SW 1271 (cell line): ENCODE data around the gene GDI2.
"Not testable (repeated sequence)": the region's sequence is repeated elsewhere in the genome, so short reads cannot be mapped to it uniquely, and the experiment has no call there.

Source experiments
- DNase-seq, 2 experiments: peaks; one replicate each; lab custom pipeline; 2025; lab: John Stamatoyannopoulos, UW

The GDI2 gene

DNA sequence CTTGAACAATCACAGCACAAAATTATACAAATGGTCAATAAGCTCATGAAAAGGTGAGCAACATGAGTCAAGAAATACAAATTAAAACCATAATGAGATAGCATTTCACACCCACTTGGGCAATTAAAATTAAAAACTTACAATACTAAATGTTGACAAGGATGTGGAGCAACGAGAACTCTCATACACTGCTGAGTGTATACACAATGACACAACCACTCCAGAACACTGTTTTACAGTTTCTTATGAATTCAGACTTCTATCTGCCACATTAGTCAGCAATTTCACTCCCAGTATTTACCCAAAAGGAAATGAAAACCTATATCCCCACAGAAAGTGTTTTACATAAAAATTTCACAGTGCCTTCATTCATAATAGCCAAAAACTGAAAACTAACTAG is 31.1 kb downstream of the GDI2 start:
- no peak for DNase-seq

DNA sequence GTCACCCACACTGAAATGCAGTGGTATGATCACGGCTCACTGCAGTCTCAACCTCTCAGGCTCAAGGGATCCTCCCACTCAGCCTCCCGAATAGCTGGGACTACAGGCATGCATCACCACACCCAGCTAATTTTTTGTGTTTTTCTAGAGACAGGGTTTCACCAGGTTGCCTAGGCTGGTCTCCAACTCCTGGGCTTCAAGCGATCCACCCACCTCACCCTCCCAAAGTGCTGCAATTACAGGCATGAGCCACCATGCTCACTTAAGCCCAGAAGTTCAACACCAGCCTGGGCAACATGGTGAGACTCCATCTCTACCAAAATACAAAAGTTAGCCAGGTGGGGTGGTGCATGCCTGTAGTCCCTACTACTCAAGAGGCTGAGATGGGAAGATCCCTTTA is 33.5 kb downstream of the GDI2 start:
- no peak for DNase-seq

DNA sequence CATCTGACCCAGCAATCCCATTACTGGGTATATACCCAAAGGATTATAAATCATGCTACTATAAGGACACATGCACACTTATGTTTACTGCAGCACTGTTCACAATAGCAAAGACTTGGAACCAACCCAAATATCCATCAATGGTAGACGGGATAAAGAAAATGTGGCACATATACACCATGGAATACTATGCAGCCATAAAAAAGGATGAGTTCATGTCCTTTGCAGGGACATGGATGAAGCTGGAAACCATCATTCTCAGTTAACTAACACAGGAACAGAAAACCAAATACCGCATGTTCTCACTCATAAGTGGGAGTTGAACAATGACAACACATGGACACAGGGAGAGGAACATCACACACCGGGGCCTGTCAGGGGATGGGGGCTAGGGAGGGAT is 35.5 kb downstream of the GDI2 start:
- not testable (repeated sequence) for DNase-seq

DNA sequence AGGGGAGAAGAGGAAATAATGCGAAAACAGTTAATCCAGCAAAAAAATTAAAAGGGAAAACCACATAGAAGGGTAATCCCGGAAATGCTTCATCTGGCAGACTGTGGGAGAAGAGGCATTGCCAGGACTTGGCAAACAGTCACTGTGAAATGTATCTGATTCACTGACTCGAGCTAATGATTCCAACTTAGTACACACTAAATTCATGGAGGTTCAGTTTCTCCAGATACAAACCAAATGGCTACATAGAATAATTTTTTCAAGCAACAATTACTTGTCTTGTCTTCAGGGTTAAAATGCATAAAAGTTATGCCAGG is 36.4 kb downstream of the GDI2 start:
- no peak for DNase-seq

DNA sequence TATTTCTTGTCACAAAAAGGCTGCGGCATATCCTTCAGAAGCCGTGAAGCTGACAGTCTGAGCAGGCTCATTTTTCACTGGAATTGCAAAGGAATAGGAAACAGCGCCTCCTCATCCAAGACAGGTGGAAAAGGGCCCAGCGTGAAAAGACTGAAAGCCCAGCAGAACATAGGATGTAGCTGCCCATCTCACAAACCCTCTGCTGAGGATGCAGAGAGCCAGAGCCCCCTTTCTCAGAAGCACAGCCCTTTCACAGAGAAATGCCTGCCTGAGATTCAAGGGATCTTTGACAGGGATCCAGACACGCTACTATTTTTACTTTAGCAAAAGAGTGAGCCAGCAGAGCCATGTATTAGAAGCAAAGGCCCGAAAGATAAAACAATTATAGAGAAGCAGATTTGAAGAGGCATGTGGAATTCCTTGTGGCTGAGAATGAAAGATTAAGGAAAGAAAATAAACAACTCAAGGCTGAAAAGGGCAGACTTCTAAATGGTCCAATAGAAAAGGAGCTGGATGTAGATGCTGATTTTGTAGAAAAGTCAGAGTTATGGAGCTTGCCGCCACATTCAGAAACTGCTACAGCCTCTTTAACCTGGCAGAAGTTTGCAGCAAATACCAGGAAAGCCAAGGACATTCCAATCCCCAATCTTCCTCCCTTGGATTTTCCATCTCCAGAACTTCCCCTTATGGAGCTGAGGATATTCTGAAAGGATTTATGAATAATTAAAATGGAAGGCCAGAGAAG is 36.9 kb downstream of the GDI2 start:
- no peak for DNase-seq

DNA sequence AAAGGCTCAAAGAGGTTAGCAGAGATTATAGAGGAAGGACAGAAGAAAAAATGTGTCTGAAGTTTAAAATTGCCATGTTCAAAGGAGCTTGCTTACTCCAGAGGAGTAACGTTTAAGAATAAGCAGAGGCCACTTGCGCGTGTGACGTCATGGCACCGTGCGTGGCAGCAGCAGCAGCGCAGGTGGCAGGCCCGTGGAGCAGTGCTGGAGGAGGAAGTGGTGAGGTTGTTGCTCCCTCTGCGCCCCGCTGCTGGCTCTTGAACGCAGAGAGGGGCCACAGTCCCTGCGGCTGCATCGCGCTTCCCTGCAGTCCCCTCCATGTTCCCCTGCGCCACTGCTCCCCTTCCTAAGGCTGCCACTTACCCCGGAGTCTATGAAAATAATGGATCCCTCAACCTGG is 37.5 kb downstream of the GDI2 start:
- no peak for DNase-seq

DNA sequence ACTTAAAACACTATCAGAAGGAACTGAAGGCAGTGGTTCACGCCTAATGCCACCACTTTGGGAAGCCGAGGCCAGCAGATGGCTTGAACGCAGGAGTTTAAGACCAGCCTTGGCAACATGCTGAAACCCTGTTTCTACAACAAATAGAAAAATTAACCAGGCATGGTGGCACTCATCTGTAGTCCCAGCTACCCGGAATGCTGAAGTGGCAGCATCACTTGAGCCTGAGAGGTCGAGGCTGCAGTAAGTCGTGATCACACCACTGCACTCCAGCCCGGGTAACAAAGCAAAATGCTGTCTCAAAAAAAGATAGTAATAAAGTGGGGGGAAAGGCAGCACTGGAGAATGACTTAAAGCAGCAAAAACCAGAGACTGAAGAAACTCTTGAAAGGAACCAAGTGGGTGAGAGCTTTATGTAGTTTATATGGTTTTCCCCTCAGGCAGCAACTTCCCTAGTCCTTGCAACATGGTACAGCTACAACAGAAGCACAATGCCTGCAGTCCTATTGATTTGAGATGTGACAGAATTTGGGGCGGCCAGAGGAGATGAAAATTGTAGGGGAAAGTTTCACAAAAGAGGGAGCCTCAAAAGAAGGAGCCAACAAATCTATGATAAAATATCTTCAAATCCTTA is 38.1 kb downstream of the GDI2 start:
- DNase-seq: no peak

DNA sequence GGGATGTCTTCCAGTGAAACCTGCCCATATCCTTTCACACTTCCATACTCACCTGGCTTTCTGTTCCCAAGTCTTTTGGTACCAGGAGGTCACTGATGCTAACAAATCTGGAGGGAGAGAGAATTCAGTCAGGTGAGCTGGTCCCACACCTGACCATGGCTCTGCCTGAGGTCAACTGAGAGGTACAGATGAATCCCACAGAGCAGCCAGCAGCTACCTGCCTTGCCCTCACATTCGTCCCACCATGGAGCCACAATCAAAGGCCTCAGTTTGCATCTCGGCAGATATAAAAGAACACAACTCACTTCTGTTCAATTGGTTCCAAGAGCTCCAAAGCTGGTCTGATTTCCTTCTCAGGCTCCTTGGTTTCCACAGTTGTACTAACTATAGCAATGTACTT is 47.0 kb downstream of the GDI2 start:
- DNase-seq: no peak

DNA sequence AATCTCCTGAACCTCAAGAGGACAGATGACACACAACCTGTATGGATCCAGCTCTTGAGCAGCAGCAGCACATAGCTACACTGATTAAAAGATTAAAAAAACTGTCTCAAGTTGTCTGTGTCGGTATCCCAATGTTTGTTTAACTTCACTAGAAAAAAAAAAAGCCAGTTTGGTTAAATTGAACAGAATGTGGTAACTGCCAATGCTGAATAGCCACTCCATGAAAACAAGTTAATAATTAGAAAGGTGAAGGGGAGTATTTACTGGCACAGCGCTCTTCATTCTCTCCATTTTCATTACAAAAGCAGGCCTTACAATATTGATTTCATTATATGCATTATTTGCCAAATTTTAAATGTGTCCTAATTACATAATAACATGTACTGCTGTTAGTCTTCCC is 47.6 kb downstream of the GDI2 start:
- DNase-seq: no peak

DNA sequence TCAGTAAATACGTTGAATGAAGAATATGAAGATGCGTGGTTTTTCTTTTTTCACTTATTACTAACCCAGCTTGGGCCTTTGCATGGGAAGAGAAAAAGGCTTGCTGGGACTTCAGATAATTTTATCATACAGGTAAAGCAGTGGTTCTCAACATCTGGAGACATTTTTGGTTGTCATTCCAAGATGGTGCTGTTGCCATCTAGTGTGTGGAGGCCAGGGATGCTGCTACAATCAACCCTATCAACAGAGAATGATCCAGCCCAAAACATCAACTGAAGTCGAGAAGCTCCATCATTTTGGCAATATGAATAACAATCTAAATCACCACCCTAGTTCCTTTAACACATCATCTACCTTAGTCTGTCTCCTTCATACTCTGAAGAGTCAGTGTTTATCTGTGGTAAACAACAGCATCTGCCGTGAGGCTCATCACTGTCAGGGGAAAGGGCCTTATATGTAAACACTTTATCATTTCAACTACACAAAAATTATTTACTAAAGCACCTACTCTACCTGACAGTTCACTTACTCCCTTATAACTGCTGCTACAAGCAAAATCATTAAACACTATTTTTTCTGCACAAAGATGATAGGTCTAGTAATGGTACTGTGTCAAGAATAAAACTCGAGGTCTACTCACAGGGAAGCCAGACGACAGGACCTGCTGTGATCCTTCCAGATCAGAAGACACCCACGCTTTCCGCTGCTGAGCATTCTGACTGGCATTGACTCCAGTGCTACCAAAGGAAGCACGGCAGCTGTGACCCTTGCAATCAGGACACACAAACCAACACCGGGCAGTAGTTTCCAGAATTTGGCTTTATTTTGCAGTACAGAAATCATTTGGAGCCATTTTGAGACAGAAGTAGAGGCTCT is 48.6 kb downstream of the GDI2 start:
- DNase-seq: no peak

DNA sequence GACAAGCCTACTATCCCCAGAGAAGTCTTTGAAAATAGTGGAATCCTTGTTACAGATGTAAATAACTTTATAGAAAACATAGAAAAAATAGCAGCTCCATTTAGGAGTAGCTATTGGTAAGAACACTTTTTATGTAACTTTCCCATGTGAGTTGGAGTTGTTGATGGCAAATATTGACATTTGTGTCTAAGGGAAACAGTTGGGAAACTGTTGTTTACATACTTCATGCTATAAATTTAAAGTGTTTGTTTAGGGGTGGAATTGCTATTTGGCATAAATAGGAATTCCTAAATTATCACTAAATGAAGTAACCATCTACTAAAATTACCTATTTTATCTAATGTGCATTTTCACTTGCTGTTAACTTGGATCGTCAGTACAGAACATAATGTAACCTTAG is 50.7 kb downstream of the GDI2 start:
- DNase-seq: no peak

DNA sequence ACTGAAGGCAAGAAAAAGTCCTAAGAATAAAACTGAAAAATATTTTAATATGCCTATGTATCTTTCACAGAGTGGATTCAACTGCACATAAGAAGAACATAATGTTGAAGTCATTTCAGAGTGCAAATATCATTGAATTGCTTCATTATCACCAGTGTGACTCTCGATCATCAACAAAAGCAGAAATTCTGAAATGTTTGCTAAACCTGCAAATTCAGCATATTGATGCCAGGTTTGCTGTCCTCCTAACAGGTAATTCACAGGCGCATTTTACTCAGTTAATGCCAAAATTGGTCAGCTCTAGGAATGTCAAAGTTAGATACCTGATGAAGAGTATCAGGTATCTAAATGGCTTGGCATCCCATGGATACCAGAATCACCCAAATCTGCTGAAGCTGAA is 52.0 kb downstream of the GDI2 start:
- no peak for DNase-seq

DNA sequence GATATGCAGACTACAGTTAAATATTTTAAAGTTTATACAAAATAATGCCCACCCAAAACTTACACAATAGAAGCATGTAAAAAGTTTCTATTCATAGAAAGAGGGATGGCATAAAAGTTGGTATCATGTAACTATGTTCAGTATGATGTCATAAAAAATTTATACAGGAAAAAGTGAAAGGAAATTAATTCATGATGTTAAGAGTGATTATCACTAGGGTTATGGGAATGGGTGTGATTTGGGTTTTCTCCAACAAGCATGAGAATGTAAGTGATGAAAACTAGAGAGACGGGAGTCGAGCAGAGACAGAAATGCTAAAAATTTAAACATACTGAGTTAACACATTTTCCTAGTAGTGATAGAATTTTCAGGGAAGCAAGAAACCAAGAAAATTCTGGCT is 52.7 kb downstream of the GDI2 start:
- DNase-seq: no peak

DNA sequence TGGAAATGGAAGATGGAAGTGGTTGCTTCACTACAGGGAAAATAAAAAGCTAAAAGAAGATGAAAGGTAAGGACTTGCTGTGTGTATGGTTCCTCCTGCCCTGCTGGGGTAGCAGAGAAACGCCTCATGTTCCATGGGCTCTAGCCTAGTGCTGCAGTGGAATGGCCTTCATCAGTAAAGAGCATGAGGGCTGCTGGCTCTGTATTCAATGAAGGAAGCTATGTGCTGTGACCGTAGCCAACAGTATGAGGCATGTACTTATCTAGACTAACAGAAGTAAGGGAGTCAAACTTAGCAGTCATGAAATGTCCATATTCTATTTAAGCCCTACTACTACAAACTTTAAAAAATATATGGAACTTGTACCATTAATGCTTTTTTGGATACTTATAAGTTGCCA is 54.3 kb downstream of the GDI2 start:
- no peak for DNase-seq

DNA sequence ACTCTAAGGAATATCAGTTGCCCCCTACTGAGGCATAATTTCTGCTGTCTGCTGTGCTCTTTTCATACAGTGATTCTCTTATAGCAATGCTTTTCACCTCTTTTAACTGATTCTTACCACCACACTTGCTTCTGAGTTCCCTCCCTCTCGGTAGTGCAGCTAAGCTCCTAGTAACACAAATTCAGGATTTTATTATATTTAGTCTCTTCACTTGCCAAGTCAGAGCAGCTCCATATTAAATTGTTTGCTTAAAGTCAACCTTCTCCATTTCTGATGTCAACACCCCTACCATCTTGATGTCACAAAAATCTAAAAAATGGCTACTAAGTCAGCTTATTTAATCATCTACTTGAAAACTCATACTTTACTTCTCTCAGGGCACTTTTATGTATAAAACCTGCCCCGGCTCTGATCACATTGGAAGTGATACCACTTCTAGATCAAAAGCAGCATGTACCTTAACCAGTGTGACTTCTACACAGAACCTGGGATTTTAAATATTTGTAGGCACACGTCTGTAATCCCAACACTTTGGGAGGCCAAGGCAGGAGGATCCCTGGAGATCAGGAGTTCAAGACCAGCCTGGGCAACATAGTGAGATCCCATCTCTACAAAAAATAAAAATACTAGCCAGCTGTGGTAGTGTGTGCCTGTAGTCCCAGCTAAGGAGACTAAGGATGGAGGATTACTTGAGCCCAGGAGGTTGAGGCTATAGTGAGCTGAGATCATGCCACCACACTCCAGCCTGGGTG is 55.3 kb downstream of the GDI2 start:
- no peak for DNase-seq

DNA sequence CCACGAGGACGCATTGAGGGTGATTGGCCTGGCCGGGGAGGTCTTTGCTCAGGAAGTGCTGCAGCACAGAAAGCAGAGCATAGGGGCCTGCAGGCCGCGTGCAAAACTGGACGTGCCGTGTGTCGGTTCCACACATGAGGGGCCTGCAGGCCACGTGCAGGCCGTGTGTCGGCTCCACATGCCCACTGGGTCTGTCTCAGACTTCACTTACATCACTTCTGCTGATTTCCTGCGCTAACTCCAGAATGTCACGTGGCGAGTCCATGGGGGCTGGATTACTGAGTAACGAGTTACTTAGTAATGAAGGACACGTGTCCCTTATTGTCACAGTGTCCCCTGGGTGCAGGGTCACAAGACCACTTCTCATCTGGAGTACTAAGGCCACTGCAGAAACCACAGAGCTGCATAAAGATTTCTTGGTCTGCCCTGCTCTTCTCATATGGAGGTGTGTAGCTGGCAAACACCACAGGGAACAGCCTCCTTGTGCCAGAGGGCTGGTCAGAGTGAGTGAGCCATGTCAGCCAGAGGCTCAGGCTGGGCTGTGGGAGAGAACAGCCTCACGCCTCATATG is 60.8 kb downstream of the GDI2 start:
- no peak for DNase-seq

DNA sequence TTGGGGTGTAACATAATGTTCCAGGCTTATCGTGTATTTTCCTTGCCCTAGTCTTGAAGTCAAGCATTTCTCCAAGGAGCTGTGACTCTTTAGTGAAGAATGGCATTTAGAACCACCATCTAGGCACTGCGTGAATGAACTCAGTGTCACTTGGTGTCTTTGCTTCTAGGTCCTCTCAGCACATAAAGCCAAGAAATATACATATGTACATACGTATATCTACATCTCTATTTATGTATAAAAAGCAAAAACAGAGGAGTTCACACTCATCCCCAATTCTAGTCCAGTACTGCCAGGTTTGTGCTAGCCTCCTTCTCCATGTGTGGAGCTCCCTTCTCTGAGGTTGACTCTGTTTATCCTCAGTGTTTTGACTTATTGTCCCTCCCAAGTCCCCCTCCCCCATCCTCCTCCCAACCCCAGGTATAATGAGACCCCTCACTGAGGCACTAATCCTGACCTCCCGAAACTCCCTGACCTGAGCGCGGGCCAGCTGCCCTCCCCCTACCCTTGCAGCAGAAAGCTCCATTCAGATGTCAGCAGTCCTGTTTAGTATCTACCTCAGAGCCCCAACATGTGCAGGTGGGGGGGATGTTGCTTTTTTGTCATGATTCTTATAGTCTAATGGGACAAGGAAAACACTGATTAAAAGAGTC is 61.5 kb downstream of the GDI2 start:
- DNase-seq: no peak

DNA sequence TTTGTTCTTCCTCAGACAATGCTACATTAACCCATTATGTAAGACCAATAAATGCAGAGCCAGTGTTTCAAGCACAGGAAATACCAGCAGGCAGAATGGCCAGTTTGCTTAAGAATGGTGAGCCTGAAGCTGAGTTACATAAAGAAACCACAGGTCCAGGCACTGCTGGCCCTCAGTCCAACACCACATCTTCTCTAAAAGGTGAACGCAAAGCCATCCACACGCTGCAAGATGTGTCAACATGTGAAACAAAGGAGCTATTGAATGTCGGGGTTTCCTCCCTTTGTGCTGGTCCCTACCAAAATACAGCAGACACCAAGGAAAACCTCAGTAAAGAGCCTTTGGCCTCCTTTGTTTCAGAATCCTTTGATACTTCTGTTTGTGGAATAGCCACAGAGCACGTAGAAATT is 64.8 kb downstream of the GDI2 start:
- DNase-seq: no peak

DNA sequence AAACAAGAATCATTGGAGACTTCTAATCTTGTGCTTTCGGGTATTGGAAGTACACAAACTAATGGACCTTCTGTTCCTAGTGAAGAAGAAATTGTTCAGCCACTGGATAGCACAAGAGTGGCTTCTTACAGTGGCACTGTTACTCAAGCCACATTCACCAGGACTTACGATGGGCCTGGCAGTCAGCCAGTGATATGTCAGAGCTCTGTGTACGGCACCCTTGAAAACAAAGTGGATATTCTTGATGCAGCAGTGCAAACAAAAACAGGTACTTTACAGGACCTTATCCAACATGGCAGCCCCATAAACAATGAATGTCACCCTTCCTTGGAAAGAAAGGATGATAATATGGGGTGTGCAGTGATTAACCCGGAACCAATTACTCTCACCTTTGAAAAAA is 67.0 kb downstream of the GDI2 start:
- DNase-seq: no peak

DNA sequence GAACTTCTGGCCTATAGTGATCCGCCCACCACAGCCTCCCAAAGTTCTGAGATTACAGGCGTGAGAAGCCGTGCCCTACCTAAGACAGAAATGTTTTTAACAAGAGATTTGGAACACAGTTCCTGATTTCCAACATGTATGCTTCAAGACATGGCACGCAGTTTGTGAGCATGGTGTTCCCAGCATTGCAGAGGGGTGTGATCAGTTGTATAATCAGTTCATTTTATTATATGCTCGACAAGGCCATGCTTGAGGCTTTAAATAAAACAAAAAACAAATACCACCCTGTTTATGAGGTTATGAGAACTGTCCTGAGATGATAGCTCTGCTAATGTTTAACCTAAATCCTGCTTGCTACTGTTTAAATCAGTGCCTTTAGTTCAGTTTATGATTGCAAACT is 68.4 kb downstream of the GDI2 start:
- DNase-seq: no peak

DNA sequence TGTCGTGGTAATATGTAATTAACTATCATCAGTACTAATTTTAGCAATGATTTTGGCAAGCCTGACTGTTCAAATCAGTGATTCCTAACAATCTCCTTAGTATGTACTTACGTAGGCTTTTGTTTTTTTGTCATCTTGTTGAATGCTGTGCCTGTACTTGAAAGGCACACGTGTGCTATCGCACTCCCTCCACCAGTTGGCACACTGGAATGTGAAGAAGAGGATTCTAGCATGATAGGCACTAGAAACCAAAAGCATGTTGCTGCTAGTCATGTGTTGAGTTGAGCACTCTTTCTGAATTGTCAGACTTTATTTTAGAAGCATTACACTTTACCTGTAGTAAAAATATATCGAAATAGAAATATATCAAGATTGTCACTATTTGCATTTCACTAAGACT is 69.5 kb downstream of the GDI2 start:
- DNase-seq: no peak

DNA sequence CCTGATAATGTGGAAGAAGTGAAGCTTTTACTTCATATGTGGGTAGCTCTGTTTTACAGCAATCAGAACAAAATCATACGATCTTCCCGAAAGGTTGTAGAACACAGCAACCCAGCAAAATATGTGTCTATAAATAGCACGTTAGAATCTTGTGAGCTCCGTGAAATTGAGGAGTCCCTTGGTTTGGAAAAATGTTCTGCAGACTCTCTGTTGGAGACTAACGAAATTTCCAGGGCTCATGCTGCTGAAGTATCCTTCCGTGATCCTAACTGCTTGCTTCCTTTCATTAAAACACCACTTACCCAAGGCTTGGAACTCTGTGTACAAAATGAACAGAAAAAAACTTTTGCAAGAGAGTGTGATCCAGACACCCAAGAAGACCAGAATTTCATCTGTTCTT is 71.1 kb downstream of the GDI2 start:
- no peak for DNase-seq
